ENCODE results near the gene FAM20C. TPM values are rescaled to one million over a fixed set of nuclear protein-coding genes. Genes with fewer than 3 reads are reported as not detected.
A peak's percentile ranks its signal among the peaks of the same experiment; 100 is the strongest.

FAM20C gene
- total and polyA plus RNA-seq, 7 donors: 3.0 to 51.3 (median 21.0) TPM

DNA sequence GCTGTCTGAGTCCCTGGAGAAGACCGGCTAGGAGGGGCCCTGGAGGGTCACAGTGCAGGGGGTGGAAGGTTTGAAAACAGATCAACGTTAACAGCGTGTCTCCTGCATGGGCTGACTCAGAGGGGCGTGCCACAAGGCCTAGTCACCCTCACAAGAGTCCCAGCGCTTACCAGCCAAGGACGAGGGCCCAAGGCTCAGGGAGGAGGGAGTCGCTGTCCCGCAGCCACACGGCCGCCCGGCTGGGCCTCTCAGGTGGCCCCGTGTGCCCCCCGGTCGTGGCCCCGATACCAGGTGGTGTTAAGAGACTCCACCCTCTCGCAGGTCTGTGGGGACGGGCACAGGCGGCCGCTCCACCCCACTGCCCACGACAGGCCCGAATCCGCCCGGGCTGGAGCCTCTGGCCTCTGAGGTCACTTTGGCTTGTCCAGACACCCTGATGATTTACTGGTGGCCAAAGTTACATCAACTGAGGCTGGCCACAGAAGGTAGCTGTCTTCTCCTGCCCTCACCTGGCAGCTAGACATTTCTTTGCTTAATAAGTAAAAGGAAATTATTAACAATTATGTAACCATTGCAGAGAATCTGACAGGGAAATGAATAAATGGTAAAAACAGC is 34.0 kb downstream of the FAM20C start:
- WGBS, 2 donors: 85 to 86% methylated on average over 23 of the region's 23 CpGs
- peaks cover 0 to 7% (median 0%) of the 10 kb centered on the region in 4 donors for H3K36me3 ChIP-seq
- DNase-seq: no peak
- TF ChIP-seq POLR2A (IDR thresholded peaks at IDR 0.05): no peak
- H3K27me3 ChIP-seq: no peaks in the 10 kb centered on the region
- H3K4me3 ChIP-seq: no peak overlapping the region
- intact Hi-C loops (cut with DNase I): no loop called here
- peak overlapping the region in 3 of 4 donors; percentile 94 to 97 (median 95) for H3K27ac ChIP-seq
- H3K9me3 ChIP-seq: no peaks in the 10 kb centered on the region
- H3K4me1 ChIP-seq: peaks cover 0 to 61% (median 43%) of the 10 kb centered on the region in 4 donors

DNA sequence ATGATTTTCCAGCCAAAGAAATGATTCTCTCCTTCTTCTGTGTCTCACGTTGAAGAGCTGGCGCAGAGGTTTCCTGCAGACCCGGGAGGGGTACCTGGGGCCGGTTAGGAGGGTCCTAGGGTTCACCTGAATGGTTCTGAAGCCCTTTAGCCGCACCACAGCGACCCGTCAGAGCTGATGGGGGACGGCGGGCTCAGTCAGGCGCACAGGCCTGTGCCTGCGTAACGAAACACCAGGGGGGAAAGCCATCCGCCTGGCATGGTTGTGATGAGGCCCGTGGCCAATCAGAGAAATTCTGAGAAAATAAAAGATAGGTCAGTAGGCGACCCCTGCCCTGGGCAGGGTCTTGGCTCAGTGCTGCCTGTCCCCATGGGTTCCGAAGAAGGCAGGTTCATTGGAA is 35.6 kb downstream of the FAM20C start:
- H3K27ac ChIP-seq: peak overlapping the region; percentile 84 to 97 (median 94)
- no peak for DNase-seq
- no peaks in the 10 kb centered on the region for H3K9me3 ChIP-seq
- WGBS, 2 donors: 94% methylated on average over 16 of the region's 16 CpGs
- TF ChIP-seq POLR2A (IDR thresholded peaks at IDR 0.05): no peak
- TF ChIP-seq, protein P1, sequence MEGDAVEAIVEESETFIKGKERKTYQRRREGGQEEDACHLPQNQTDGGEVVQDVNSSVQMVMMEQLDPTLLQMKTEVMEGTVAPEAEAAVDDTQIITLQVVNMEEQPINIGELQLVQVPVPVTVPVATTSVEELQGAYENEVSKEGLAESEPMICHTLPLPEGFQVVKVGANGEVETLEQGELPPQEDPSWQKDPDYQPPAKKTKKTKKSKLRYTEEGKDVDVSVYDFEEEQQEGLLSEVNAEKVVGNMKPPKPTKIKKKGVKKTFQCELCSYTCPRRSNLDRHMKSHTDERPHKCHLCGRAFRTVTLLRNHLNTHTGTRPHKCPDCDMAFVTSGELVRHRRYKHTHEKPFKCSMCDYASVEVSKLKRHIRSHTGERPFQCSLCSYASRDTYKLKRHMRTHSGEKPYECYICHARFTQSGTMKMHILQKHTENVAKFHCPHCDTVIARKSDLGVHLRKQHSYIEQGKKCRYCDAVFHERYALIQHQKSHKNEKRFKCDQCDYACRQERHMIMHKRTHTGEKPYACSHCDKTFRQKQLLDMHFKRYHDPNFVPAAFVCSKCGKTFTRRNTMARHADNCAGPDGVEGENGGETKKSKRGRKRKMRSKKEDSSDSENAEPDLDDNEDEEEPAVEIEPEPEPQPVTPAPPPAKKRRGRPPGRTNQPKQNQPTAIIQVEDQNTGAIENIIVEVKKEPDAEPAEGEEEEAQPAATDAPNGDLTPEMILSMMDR (IDR thresholded peaks at IDR 0.05): no peak
- no peak for TF ChIP-seq POLR2AphosphoS5 (IDR thresholded peaks at IDR 0.05)
- no peak for TF ChIP-seq EP300 (IDR thresholded peaks at IDR 0.05)
- intact Hi-C loops (cut with DNase I): no loop called here
- no peaks in the 10 kb centered on the region for H3K27me3 ChIP-seq
- no peak overlapping the region for H3K4me3 ChIP-seq
- peaks cover 0 to 68% (median 52%) of the 10 kb centered on the region in 4 donors for H3K4me1 ChIP-seq
- peaks cover 0 to 7% (median 0%) of the 10 kb centered on the region in 4 donors for H3K36me3 ChIP-seq

DNA sequence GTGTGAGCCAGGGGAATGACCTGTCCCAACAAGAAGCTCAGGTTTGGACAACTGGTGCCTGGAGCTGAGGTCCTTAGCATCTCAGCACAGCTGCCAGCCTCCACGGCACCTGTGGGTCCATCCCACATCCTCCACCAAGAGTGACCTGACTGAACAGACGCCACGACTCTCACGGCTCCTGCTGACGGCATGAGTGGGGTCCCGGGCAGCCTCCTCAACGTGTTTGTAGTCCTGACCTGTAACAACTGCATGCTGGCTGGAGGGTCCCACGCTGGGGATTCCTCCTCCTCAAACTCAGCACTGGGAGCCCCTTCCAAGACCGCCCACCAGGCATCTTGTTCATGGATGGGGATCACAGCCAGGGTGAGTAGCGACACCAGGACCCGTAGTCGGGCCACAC is 36.2 kb downstream of the FAM20C start:
- no peak for DNase-seq
- Histone ChIP-seq H3K4me1 (peaks cover 0 to 75% (median 58%) of the 10 kb centered on the region in 4 donors), H3K36me3 (peaks cover 0 to 6% (median 0%) of the 10 kb centered on the region in 4 donors), H3K27ac (peak overlapping the region; percentile 84 to 97 (median 94)), H3K9me3 (no peaks in the 10 kb centered on the region), H3K4me3 (no peak overlapping the region), H3K27me3 (no peaks in the 10 kb centered on the region)
- TF ChIP-seq POLR2A (IDR thresholded peaks at IDR 0.05) (no peak), POLR2AphosphoS5 (IDR thresholded peaks at IDR 0.05) (no peak), EP300 (IDR thresholded peaks at IDR 0.05) (no peak)
- TF ChIP-seq, protein P1 (IDR thresholded peaks at IDR 0.05): no peak
- intact Hi-C loops (cut with DNase I): no loop called here
- 82 to 84% methylated on average over 12 of the region's 12 CpGs for WGBS, 2 donors

- H3K36me3 ChIP-seq: no peaks in the 10 kb centered on the region
- H3K4me1 ChIP-seq: peaks cover 0 to 83% (median 66%) of the 10 kb centered on the region in 4 donors
- H3K27ac ChIP-seq: peak overlapping the region; percentile 84 to 97 (median 94)
- TF ChIP-seq POLR2A (IDR thresholded peaks at IDR 0.05) (no peak), EP300 (IDR thresholded peaks at IDR 0.05) (peak in 2 of 4 donors; percentile 74 to 84), POLR2AphosphoS5 (IDR thresholded peaks at IDR 0.05) (peak; percentile 60 to 90 (median 67))
- H3K27me3 ChIP-seq: no peaks in the 10 kb centered on the region
- WGBS, 2 donors: 77 to 88% methylated on average over 29 of the region's 29 CpGs
- peak overlapping the region in 2 of 4 donors; percentile 4 to 12 for H3K4me3 ChIP-seq
- H3K9me3 ChIP-seq: no peaks in the 10 kb centered on the region
- intact Hi-C loops (cut with DNase I): no loop called here
- DNase-seq: peak; percentile 96
Measured at GRCh38 chr7:229184-229964, 37.0 kb downstream of the FAM20C start.

DNA sequence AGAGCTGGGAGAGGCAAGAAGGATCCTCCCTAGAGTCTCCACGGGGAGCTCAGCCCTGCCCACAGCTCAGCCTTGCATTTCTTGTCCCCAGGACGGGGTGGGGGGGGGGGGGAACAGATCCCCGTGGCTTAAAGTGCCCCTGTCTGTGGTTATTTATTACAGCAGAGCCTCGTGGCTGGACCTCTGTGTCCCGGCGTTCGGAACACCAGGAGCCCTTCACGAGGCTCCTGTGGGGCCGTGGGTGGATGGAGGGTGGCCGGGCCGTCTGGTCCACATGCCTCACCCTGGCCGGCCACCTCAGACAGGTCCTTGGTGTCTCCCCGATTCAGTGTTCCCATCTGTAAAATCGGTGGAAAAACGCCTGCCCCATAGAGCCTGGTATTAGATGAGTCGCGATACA is 37.9 kb downstream of the FAM20C start:
- Histone ChIP-seq H3K4me1 (peaks cover 0 to 92% (median 75%) of the 10 kb centered on the region in 4 donors), H3K27me3 (no peaks in the 10 kb centered on the region), H3K4me3 (peak overlapping the region in 1 of 4 donors; percentile 12), H3K36me3 (no peaks in the 10 kb centered on the region), H3K9me3 (no peaks in the 10 kb centered on the region), H3K27ac (peak overlapping the region; percentile 84 to 97 (median 94))
- no peak for DNase-seq
- TF ChIP-seq EP300 (IDR thresholded peaks at IDR 0.05) (peak in 1 of 4 donors; percentile 71), POLR2A (IDR thresholded peaks at IDR 0.05) (no peak), POLR2AphosphoS5 (IDR thresholded peaks at IDR 0.05) (peak in 2 of 4 donors; percentile 26 to 43)
- TF ChIP-seq, protein P1 (IDR thresholded peaks at IDR 0.05): no peak
- 81 to 83% methylated on average over 17 of the region's 17 CpGs for WGBS, 2 donors
- intact Hi-C loops (cut with DNase I): loop anchor here (5.0 kb wide), 2 partner anchors 38 to 83 kb away; partner anchors contain the start of gene FAM20C
